Endothelial cell of umbilical vein (primary cell): Measurements from ENCODE around the gene KIR2DL1.

Source experiments
- EZH2 ChIP-seq: IDR thresholded peaks from 2 replicates; pipeline ENCODE4 v1.6.1; 2012; ENCODE audit warnings: borderline replicate concordance, low read depth, mild to moderate bottlenecking, moderate library complexity, low read length, inconsistent platforms; ENCODE audit not compliant: severe bottlenecking
- POLR2A ChIP-seq: IDR thresholded peaks from 2 replicates; pipeline ENCODE4 v1.6.1; 2012; ENCODE audit warnings: low read depth, mild to moderate bottlenecking, control low read depth, low read length
- TF ChIP-seq, protein P1 (sequence below), 2 donors: IDR thresholded peaks; 1 replicate in 1 of 2; 2 replicates in 1 of 2; pipeline ENCODE4 v1.5.1; 2011; ENCODE audit warnings: low read length in 2 of 2, mild to moderate bottlenecking in 2 of 2, moderate library complexity in 2 of 2, control low read depth in 1 of 2, inconsistent platforms in 1 of 2, low read depth in 1 of 2; ENCODE audit not compliant: insufficient read depth in 1 of 2; ENCODE audit errors: extremely low read depth in 1 of 2

GRCh38 chr19:54729416-54730188, 40.0 kb upstream of the KIR2DL1 start:
- TF ChIP-seq, protein P1, sequence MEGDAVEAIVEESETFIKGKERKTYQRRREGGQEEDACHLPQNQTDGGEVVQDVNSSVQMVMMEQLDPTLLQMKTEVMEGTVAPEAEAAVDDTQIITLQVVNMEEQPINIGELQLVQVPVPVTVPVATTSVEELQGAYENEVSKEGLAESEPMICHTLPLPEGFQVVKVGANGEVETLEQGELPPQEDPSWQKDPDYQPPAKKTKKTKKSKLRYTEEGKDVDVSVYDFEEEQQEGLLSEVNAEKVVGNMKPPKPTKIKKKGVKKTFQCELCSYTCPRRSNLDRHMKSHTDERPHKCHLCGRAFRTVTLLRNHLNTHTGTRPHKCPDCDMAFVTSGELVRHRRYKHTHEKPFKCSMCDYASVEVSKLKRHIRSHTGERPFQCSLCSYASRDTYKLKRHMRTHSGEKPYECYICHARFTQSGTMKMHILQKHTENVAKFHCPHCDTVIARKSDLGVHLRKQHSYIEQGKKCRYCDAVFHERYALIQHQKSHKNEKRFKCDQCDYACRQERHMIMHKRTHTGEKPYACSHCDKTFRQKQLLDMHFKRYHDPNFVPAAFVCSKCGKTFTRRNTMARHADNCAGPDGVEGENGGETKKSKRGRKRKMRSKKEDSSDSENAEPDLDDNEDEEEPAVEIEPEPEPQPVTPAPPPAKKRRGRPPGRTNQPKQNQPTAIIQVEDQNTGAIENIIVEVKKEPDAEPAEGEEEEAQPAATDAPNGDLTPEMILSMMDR (IDR thresholded peaks at IDR 0.05; ENCODE audit: extremely low read depth in 1 of 2, insufficient read depth in 1 of 2, low read depth in 1 of 2, low read length in 2 of 2): no peak
- TF ChIP-seq EZH2 (no peak), POLR2A (no peak)
